GM18867 (cell line): Measurements from ENCODE around the gene PRR5.

Experiments
- ATAC-seq: cut with Tn5 transposase; IDR thresholded peaks from one replicate; pipeline ENCODE4 v1.9.1; 2021; ENCODE audit warnings: mild to moderate bottlenecking, moderate library complexity; ENCODE audit not compliant: unreplicated experiment

PRR5 gene

GRCh38 chr22:44782363-44782963, 80.5 kb downstream of the PRR5 start:
- no peak for ATAC-seq

GRCh38 chr22:44783091-44783490, 81.1 kb downstream of the PRR5 start:
- ATAC-seq, result no peak

GRCh38 chr22:44783581-44783980, 81.6 kb downstream of the PRR5 start:
- no peak for ATAC-seq

GRCh38 chr22:44786136-44786535, 84.1 kb downstream of the PRR5 start:
- no peak for ATAC-seq

- ATAC-seq, result no peak
Measured at GRCh38 chr22:44786610-44787009, 84.6 kb downstream of the PRR5 start.
